Measurements from ENCODE around the gene LDLRAD4.

DNA sequence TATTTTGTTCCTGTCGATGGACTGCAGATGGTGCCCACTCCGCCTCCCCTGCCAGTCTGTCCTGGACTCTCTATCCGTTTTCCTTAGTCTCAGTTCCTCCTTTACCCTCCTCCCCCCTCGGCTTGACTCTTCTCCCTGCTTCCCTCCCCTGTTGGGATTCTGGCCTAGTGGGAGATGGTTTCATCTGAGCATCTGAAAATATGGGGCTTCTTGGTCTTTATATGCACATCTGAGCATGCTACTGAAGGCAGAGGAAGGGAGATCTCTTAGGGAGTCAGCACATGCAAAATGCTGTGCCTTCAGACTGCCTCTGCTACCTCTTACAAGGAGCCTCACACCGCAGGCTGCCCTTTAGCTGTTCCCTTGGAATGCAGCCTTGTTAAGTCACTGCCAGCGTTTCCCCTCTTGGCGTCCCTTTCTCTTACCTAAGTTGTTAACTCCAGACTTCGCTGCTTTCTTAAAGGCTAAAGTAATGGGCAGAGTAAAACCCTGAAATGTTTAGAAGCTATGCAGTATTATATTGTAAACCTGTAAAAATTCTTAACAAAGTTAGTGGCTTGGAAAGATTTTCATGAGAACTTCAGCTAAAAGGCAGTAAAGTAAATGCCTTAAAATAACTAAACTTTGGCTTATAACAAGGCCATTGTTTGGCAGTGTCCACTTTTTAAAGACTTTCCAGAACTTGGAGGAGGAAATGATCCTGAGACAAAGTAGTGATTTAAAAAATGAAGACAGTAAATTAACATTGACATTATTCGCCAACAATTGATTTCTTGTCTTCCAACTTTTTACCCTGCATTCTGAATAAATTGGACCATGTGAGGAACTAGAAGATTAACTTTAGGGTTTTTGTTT is 49.8 kb downstream of the LDLRAD4 start:
- TF ChIP-seq CTCF (IDR thresholded peaks at IDR 0.05; ENCODE audit: borderline replicate concordance, extremely low read depth, low read length, poor library complexity, severe bottlenecking) (no peak), EZH2 (IDR thresholded peaks at IDR 0.05; ENCODE audit: borderline replicate concordance, low read depth, low read length, severe bottlenecking) (no peak)

Measured in DND-41 (cell line).